Stomach (tissue), 9 donors: ENCODE measurements around the gene SACS. TPM values are rescaled to one million over a fixed set of nuclear protein-coding genes. Genes with fewer than 3 reads are reported as not detected.

Source experiments
- DNase-seq, 2 donors: peaks; one replicate each; pipeline versions ENCODE4 v3.0.0 to v3.0.0-alpha.2; 2013 to 2019
- H3K27ac ChIP-seq, 5 donors: fragments of 200-600 bp in 4 of 5; sonication (generic) in 4 of 5; one replicate each; pipeline ENCODE4 v1.5.1; 2013 to 2019; ENCODE audit warnings: mild to moderate bottlenecking in 1 of 5, moderate library complexity in 1 of 5
- H3K27me3 ChIP-seq, 3 donors: fragments of 200-600 bp; sonication (generic); one replicate each; pipeline ENCODE4 v1.5.1; 2017 to 2019; ENCODE audit warnings: mixed run types in 1 of 3
- H3K36me3 ChIP-seq, 4 donors: fragments of 200-600 bp; sonication (generic); 1 replicate in 3 of 4; 2 replicates in 1 of 4; pipeline ENCODE4 v1.5.1; 2016 to 2019
- H3K4me1 ChIP-seq, 4 donors: fragments of 200-600 bp; sonication (generic); one replicate each; pipeline ENCODE4 v1.5.1; 2016 to 2019
- H3K4me3 ChIP-seq, 4 donors: fragments of 200-600 bp; sonication (generic) in 3 of 4; one replicate each; pipeline ENCODE4 v1.5.1; 2016 to 2019; ENCODE audit warnings: mild to moderate bottlenecking in 1 of 4
- H3K9me3 ChIP-seq, 4 donors: fragments of 200-600 bp; sonication (generic); one replicate each; pipeline ENCODE4 v1.5.1; 2016 to 2019
- CTCF ChIP-seq, 7 experiments: fragments of 450-650 bp in 4 of 7; fragments of 200-600 bp in 3 of 7; sonication (generic) in 3 of 7; IDR thresholded peaks; one replicate each; pipeline ENCODE4 v1.5.1; 2016 to 2019; ENCODE audit warnings: antibody characterized with exemption in 7 of 7, control low read depth in 2 of 7, mild to moderate bottlenecking in 1 of 7
- EP300 ChIP-seq: sonication (generic); formaldehyde crosslinking; IDR thresholded peaks from one replicate; pipeline ENCODE4 v1.6.1; 2017; ENCODE audit warnings: antibody characterized with exemption
- POLR2A ChIP-seq, 4 donors: fragments of 450-650 bp; IDR thresholded peaks; one replicate each; pipeline ENCODE4 v1.6.1; 2016; ENCODE audit warnings: antibody characterized with exemption in 4 of 4, control low read depth in 2 of 4, mild to moderate bottlenecking in 1 of 4, moderate library complexity in 1 of 4
- POLR2AphosphoS5 ChIP-seq, 3 donors: sonication (generic); formaldehyde crosslinking; IDR thresholded peaks; one replicate each; pipeline ENCODE4 v1.6.1; 2016; ENCODE audit warnings: antibody characterized with exemption in 3 of 3
- WGBS, 5 donors: extraction: QIAGEN DNeasy Blood & Tissue Kit in 3 of 5; methylation state at CpG; one replicate each; pipeline versions ENCODE4 v1.1.5 to v1.1.7; 2013 to 2018; 5-methylcytosine and 5-hydroxymethylcytosine counted together
- intact Hi-C: fragments of 100-400 bp; cut with DNase I; formaldehyde crosslinking; loops from one replicate; pipeline ENCODE4 v1.15.1; 2023; ENCODE audit warnings: low total_unique reads
- polyA plus RNA-seq, 3 donors: library from polyadenylated mRNA; stranded (reverse); fragments of 200-250 nt; gene quantifications; one replicate each; pipeline ENCODE4 v1.2.3, GENCODE V29; 2013
- total RNA-seq, 5 donors: library from RNA; depleted of rRNA; stranded (reverse); fragments of >200 nt; gene quantifications; one replicate each; pipeline versions ENCODE4 v1.1.0 to v1.2.3, GENCODE V29; 2014 to 2016
- donor health status: healthy with polysubstance abuse.
- donor health status: Bipolar disorder and iron deficiency.
- donor health status: healthy.

SACS gene
- total and polyA plus RNA-seq, 8 donors: 1.1 to 34.0 (median 4.9) TPM

GRCh38 chr13:23288995-23289394 lies 144.5 kb downstream of the SACS start:
- H3K27ac ChIP-seq: no peak overlapping the region
- H3K4me3 ChIP-seq: no peak overlapping the region
- no peak for TF ChIP-seq CTCF (IDR thresholded peaks at IDR 0.05)
- TF ChIP-seq POLR2AphosphoS5 (IDR thresholded peaks at IDR 0.05): no peak
- TF ChIP-seq POLR2A (IDR thresholded peaks at IDR 0.05): no peak
- TF ChIP-seq EP300: no peak
- H3K27me3 ChIP-seq: no peaks in the 10 kb centered on the region
- H3K36me3 ChIP-seq: no peaks in the 10 kb centered on the region
- WGBS, 5 donors: 68 to 80% (median 73%) methylated on average over 7 of the region's 7 CpGs
- no peaks in the 10 kb centered on the region for H3K9me3 ChIP-seq
- no peaks in the 10 kb centered on the region for H3K4me1 ChIP-seq
- intact Hi-C loops: no loop called here
- DNase-seq: no peak

GRCh38 chr13:23288564-23288963 lies 144.9 kb downstream of the SACS start:
- H3K36me3 ChIP-seq: no peaks in the 10 kb centered on the region
- intact Hi-C loops: no loop called here
- DNase-seq: peak in 1 of 2 donors; percentile 33
- no peaks in the 10 kb centered on the region for H3K27me3 ChIP-seq
- H3K4me3 ChIP-seq: no peak overlapping the region
- no peaks in the 10 kb centered on the region for H3K4me1 ChIP-seq
- no peak overlapping the region for H3K27ac ChIP-seq
- TF ChIP-seq POLR2AphosphoS5 (IDR thresholded peaks at IDR 0.05) (no peak), CTCF (IDR thresholded peaks at IDR 0.05) (no peak), POLR2A (IDR thresholded peaks at IDR 0.05) (no peak), EP300 (no peak)
- no peaks in the 10 kb centered on the region for H3K9me3 ChIP-seq
- 86 to 100% (median 92%) methylated on average over 1 of the region's 1 CpG for WGBS, 5 donors

GRCh38 chr13:23279321-23279720 lies 154.2 kb downstream of the SACS start:
- H3K4me3 ChIP-seq: no peak overlapping the region
- WGBS, 5 donors: 53 to 65% (median 63%) methylated on average over 5 of the region's 5 CpGs
- DNase-seq: no peak
- no peak overlapping the region for H3K27ac ChIP-seq
- intact Hi-C loops: no loop called here
- H3K4me1 ChIP-seq: no peaks in the 10 kb centered on the region
- H3K9me3 ChIP-seq: no peaks in the 10 kb centered on the region
- TF ChIP-seq CTCF (IDR thresholded peaks at IDR 0.05): no peak
- TF ChIP-seq POLR2AphosphoS5 (IDR thresholded peaks at IDR 0.05): no peak
- no peak for TF ChIP-seq EP300
- TF ChIP-seq POLR2A (IDR thresholded peaks at IDR 0.05): no peak
- H3K36me3 ChIP-seq: no peaks in the 10 kb centered on the region
- H3K27me3 ChIP-seq: no peaks in the 10 kb centered on the region

Other genes starting within 250 kb of the SACS start
- 10 to 100 TPM in 1 of 5 donors, 1 to 10 TPM in 3, not detected in 1; 1.2 to 14.0 (median 2.8) TPM for gene TNFRSF19, start 136.7 kb upstream of the SACS start, total RNA-seq
- gene TNFRSF19, start 136.7 kb upstream of the SACS start, polyA plus RNA-seq: 1 to 10 TPM; 1.3 to 3.8 (median 2.7) TPM